DMS153 treated with DMSO at 0.1 percent for 48 hours (cell line): Measurements from ENCODE around the gene KIF22.
"Not testable (repeated sequence)": the region's sequence is repeated elsewhere in the genome, so short reads cannot be mapped to it uniquely, and the experiment has no call there.

ENCODE experiments used
- DNase-seq: peaks from one replicate; lab custom pipeline; 2025; ENCODE audit not compliant: unreplicated experiment; lab: John Stamatoyannopoulos, UW

The KIF22 gene

GRCh38 chr16:29813644-29814562 lies 23.4 kb downstream of the KIF22 start:
- no peak for DNase-seq

- DNase-seq: no peak
Measured at GRCh38 chr16:29814592-29814991, 24.0 kb downstream of the KIF22 start.

GRCh38 chr16:29815032-29815721 lies 24.6 kb downstream of the KIF22 start:
- DNase-seq: peak; percentile 74

- peak; percentile 93 for DNase-seq
Measured at GRCh38 chr16:29815793-29816693, 25.5 kb downstream of the KIF22 start, which contains the start of gene PAGR1. Gene PAGR1 (plus strand): TSS chr16:29816152. CDS start chr16:29816526, 374 bp downstream.

GRCh38 chr16:29816694-29817441 lies 26.3 kb downstream of the KIF22 start:
- peak; percentile 34 for DNase-seq

- no peak for DNase-seq
Measured at GRCh38 chr16:29818082-29818481, 27.5 kb downstream of the KIF22 start.

GRCh38 chr16:29819506-29819905 lies 29.0 kb downstream of the KIF22 start:
- no peak for DNase-seq

- peak; percentile 17 for DNase-seq
Measured at GRCh38 chr16:29820271-29820701, 29.7 kb downstream of the KIF22 start, which contains the start of gene MVP. Gene MVP (plus strand): TSS chr16:29820462. CDS start chr16:29830550, 10,088 bp downstream.

- DNase-seq: peak; percentile 11
Measured at GRCh38 chr16:29820730-29821642, 30.4 kb downstream of the KIF22 start.

GRCh38 chr16:29821643-29822115 lies 31.1 kb downstream of the KIF22 start:
- DNase-seq: no peak

GRCh38 chr16:29824589-29825144 lies 34.1 kb downstream of the KIF22 start:
- no peak for DNase-seq

GRCh38 chr16:29825145-29826044 lies 34.8 kb downstream of the KIF22 start:
- no peak for DNase-seq

GRCh38 chr16:29826342-29826695 lies 35.8 kb downstream of the KIF22 start:
- no peak for DNase-seq

- no peak for DNase-seq
Measured at GRCh38 chr16:29830774-29831173, 40.2 kb downstream of the KIF22 start.

- DNase-seq: no peak
Measured at GRCh38 chr16:29831490-29831889, 40.9 kb downstream of the KIF22 start.

- DNase-seq: not testable (repeated sequence)
Measured at GRCh38 chr16:29833219-29833618, 42.7 kb downstream of the KIF22 start.

- DNase-seq: no peak
Measured at GRCh38 chr16:29834079-29834478, 43.5 kb downstream of the KIF22 start.

GRCh38 chr16:29835926-29836325 lies 45.4 kb downstream of the KIF22 start:
- DNase-seq: no peak
